ENCODE data around the gene VWA3B.

VWA3B gene

DNA sequence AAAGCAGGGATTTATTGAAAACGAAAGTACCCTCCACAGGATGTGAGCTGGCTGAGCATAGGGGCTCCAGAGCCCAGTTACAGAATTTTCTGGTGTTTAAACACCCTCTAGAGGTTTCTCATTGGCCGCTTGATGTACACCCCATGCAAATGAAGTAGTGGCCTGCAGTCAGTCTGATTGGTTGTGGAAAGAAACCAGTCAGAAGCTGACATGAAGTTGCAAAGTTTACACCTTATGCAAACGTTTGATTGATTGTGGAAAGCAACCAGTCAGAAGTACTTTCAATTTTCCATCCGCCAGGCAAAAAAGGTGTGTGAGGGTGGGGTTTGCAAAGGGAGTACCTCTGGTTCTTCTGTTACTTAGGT lies 62.3 kb downstream of the VWA3B start:
- Histone ChIP-seq H3K27ac (peak overlapping the region in 1 of 11 experiments; percentile 14; a peak in 2 of 22 replicates), H3K27me3 (no peaks in the 10 kb centered on the region), H3K4me3 (no peak overlapping the region), H4K20me1 (no peaks in the 10 kb centered on the region), H3K4me1 (peaks cover 0 to 13% (median 4%) of the 10 kb centered on the region in 10 experiments; a peak in 8 of 20 replicates), H3K9ac (no peak overlapping the region), H3K9me3 (replicated peaks in 1 of 11) (peaks cover 0 to 13% (median 0%) of the 10 kb centered on the region in 11 experiments; a peak in 4 of 22 replicates), H3K36me3 (no peaks in the 10 kb centered on the region), H3K4me2 (peak overlapping the region in 6 of 11 experiments; percentile 4 to 30 (median 8); a peak in 4 of 22 replicates)
- TF ChIP-seq Cebpa-rat (IDR thresholded peaks at IDR 0.05) = no peak

DNA sequence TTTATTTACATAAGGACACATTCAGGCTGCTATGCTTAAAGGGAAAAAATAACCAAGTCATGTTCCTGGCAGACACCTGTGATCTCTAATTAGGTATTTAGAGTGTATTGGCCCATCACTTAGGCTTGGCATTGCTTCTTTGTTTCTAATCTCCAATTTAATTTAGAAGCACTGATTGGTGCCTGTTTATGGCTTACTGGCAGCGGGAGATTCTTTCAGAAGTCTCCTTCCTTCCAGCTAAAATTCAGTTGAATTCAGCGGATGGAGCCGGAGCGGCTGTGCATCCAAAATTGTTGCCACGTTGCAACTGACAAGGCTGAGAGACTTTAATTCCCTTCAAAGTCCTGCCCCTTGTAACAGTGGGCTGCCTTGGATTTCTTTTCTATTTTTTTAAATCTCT lies 66.5 kb downstream of the VWA3B start:
- no peak overlapping the region for H3K9ac ChIP-seq
- peaks cover 0 to 13% (median 4%) of the 10 kb centered on the region in 10 experiments; a peak in 8 of 20 replicates for H3K4me1 ChIP-seq
- no peak overlapping the region for H3K4me2 ChIP-seq
- H3K9me3 ChIP-seq (replicated peaks in 1 of 11) = peaks cover 0 to 12% (median 0%) of the 10 kb centered on the region in 11 experiments; a peak in 4 of 22 replicates
- no peak overlapping the region for H3K4me3 ChIP-seq
- TF ChIP-seq Cebpa-rat (IDR thresholded peaks at IDR 0.05) = no peak
- no peak overlapping the region for H3K27ac ChIP-seq
- no peaks in the 10 kb centered on the region for H4K20me1 ChIP-seq
- H3K36me3 ChIP-seq = no peaks in the 10 kb centered on the region
- no peaks in the 10 kb centered on the region for H3K27me3 ChIP-seq

DNA sequence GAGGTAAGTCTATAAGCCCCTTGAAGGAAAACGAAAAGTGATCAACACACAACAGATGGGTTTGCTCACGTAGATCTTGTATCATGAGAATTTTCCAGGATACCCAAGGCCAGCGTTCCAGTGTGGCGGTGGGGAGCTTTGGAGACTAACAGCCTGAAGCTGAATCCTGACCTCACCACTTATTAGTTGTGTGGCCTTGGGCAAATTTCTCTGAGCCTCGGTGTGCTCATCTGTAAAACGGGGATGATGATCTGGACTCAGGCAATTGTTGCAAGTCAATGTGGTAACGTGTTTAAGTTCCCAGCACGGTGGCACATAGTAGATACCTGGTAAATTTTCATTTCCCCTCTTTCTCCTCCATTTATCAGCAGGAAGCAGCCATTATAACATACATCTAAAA lies 68.3 kb downstream of the VWA3B start:
- TF ChIP-seq Cebpa-rat (IDR thresholded peaks at IDR 0.05) = no peak
- no peak overlapping the region for H3K4me2 ChIP-seq
- H3K27ac ChIP-seq = no peak overlapping the region
- peaks cover 0 to 11% (median 2%) of the 10 kb centered on the region in 10 experiments; a peak in 6 of 20 replicates for H3K4me1 ChIP-seq
- no peaks in the 10 kb centered on the region for H3K36me3 ChIP-seq
- H3K27me3 ChIP-seq = no peaks in the 10 kb centered on the region
- H3K9me3 ChIP-seq (replicated peaks in 1 of 11) = no peaks in the 10 kb centered on the region
- no peak overlapping the region for H3K4me3 ChIP-seq
- H4K20me1 ChIP-seq = no peaks in the 10 kb centered on the region
- H3K9ac ChIP-seq = no peak overlapping the region

DNA sequence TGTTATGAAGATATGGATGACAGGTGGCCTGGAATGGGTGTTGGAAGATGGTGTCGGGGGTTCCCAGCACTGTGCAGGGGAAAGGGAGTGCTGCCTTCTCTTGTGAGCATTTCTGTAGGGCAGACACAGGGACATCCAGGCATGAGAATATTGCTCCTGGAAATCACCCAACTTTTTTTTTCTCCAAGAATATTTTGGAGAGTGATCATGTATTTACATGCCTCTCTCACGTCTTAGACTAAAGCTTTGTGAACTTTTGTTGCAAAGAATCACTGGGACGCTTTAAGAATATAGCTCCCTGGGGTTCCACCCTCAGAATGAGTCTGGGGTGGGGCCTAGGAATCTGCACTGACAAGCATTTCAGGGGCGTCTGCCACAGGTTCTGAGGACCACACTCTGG lies 68.7 kb downstream of the VWA3B start:
- Histone ChIP-seq H3K4me2 (no peak overlapping the region), H3K36me3 (no peaks in the 10 kb centered on the region), H3K27me3 (no peaks in the 10 kb centered on the region), H4K20me1 (no peaks in the 10 kb centered on the region), H3K4me3 (no peak overlapping the region), H3K9me3 (replicated peaks in 1 of 11) (no peaks in the 10 kb centered on the region), H3K4me1 (peaks cover 0 to 11% (median 2%) of the 10 kb centered on the region in 10 experiments; a peak in 6 of 20 replicates), H3K9ac (no peak overlapping the region), H3K27ac (no peak overlapping the region)
- TF ChIP-seq Cebpa-rat (IDR thresholded peaks at IDR 0.05) = no peak

DNA sequence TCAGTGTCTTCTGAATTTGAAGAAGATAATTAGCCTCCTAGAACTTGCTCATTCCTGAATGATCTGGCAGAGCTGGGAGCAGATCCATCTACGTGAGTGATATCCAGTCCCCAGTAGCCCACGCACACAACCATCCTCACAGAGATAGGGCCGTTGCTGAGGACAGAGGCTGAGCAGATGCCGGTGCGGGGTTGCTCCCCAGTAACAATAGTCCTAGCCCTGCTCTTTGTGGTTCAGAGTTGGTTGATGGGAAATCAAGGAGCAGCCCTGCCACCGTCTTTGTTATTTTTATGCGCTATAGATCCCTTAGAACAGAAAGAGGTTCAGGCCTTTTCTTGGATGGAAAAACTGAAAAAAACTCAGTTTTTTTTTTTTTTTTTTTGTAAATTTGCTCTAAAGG lies 69.3 kb downstream of the VWA3B start:
- H3K9ac ChIP-seq = no peak overlapping the region
- H3K27ac ChIP-seq = no peak overlapping the region

DNA sequence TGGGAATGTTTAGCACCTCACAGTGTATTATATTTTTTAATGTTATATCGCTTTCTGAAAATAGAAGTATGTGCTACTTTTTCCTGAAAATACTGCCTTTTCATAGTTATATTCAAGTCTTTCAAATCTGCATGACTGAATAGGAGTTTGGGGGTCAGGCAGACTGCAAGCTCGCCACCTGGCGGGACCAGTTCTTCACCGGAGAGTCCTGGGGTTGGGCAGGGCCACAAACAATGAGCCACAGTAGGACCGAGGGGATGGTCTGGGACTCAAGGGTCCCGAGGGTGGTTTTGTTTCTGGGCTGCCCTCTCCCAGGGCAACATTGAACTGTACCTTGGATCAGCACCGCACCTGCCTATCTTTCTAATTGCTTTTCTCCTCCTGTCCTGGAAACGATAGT lies 70.6 kb downstream of the VWA3B start:
- Histone ChIP-seq H4K20me1 (no peaks in the 10 kb centered on the region), H3K9ac (no peak overlapping the region), H3K9me3 (replicated peaks in 1 of 11) (no peaks in the 10 kb centered on the region), H3K27ac (no peak overlapping the region), H3K4me2 (no peak overlapping the region), H3K4me3 (no peak overlapping the region), H3K27me3 (no peaks in the 10 kb centered on the region), H3K4me1 (peaks cover 0 to 4% (median under 1%) of the 10 kb centered on the region in 10 experiments; a peak in 6 of 20 replicates), H3K36me3 (no peaks in the 10 kb centered on the region)
- no peak for TF ChIP-seq Cebpa-rat (IDR thresholded peaks at IDR 0.05)

More for the DNA sequence above, 69.3 kb downstream of the VWA3B start:
- TF ChIP-seq Cebpa-rat (IDR thresholded peaks at IDR 0.05) = no peak
- Histone ChIP-seq H3K36me3 (no peaks in the 10 kb centered on the region), H3K9me3 (replicated peaks in 1 of 11) (no peaks in the 10 kb centered on the region), H3K27me3 (no peaks in the 10 kb centered on the region), H3K4me1 (peaks cover 0 to 11% (median 2%) of the 10 kb centered on the region in 10 experiments; a peak in 6 of 20 replicates), H3K4me2 (no peak overlapping the region), H3K4me3 (no peak overlapping the region), H4K20me1 (no peaks in the 10 kb centered on the region)

DNA sequence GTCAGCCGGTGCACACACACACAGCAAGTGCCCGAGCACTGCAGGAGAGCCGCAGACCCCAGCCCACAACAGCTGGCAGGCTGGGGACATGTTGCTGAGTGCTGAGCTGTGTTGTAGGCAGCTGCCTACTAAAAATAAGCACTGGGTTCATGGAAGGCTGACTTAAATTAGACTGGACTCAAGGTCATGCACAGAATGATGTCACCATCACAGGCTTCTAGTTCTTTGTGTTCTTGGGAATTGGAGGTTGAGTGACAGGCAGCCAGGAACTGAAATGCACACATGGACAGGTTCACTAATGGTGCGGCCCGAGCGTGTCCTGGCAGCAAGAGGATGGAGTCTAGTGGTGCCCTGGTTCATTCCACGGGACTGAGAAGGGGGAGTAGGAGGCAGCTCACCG lies 71.3 kb downstream of the VWA3B start:
- Histone ChIP-seq H3K9me3 (replicated peaks in 1 of 11) (no peaks in the 10 kb centered on the region), H3K4me3 (no peak overlapping the region), H3K4me1 (no peaks in the 10 kb centered on the region), H3K36me3 (no peaks in the 10 kb centered on the region), H3K27me3 (no peaks in the 10 kb centered on the region), H4K20me1 (no peaks in the 10 kb centered on the region), H3K27ac (no peak overlapping the region), H3K4me2 (no peak overlapping the region), H3K9ac (no peak overlapping the region)
- no peak for TF ChIP-seq Cebpa-rat (IDR thresholded peaks at IDR 0.05)

DNA sequence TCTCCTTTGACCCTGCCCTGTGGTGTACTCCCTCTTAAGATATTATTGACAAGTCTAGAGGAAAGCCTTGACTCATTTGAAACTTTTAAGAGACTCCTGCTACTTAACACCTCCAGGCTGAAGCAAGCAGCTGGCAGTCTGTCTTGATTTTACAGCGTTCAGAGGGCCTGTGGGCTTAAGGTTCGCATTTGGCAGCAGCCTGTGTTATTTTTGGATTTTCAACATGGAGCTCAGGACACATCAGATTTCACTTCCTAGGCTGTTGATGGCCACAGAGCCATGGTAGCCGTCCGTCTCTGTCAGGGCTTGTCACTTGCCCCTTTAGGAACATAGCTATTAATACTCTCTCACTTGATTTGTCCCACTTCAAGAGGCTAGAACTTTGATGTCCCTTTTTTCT lies 73.6 kb downstream of the VWA3B start:
- H3K4me2 ChIP-seq = no peak overlapping the region
- no peaks in the 10 kb centered on the region for H3K27me3 ChIP-seq
- TF ChIP-seq Cebpa-rat (IDR thresholded peaks at IDR 0.05) = no peak
- no peaks in the 10 kb centered on the region for H4K20me1 ChIP-seq
- H3K36me3 ChIP-seq = no peaks in the 10 kb centered on the region
- no peaks in the 10 kb centered on the region for H3K9me3 ChIP-seq (replicated peaks in 1 of 11)
- no peak overlapping the region for H3K9ac ChIP-seq
- H3K27ac ChIP-seq = no peak overlapping the region
- no peaks in the 10 kb centered on the region for H3K4me1 ChIP-seq
- no peak overlapping the region for H3K4me3 ChIP-seq

DNA sequence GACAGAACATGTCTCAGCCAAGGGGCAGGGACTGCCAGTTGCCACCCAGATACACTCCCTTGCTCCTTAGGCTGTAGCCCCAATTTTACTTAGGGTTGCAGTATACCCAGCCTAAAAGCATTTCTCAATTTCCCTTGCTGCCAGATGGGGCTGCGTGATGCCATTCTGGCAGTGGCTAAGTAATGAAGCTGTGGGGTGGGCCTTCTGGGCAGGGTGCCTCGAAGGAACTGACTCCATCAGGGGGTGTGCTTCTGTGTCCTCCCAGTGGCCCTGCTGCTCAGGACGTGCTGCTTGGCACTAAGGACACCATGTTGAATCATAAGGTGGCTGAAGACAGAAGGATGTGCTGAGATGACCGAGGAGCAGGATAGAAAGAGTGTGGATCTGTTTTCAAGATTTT lies 74.2 kb downstream of the VWA3B start:
- Histone ChIP-seq H3K9me3 (replicated peaks in 1 of 11) (no peaks in the 10 kb centered on the region), H3K4me1 (no peaks in the 10 kb centered on the region), H3K9ac (no peak overlapping the region), H4K20me1 (no peaks in the 10 kb centered on the region), H3K4me2 (no peak overlapping the region), H3K27ac (no peak overlapping the region), H3K4me3 (no peak overlapping the region), H3K36me3 (no peaks in the 10 kb centered on the region), H3K27me3 (no peaks in the 10 kb centered on the region)
- TF ChIP-seq Cebpa-rat (IDR thresholded peaks at IDR 0.05) = no peak

DNA sequence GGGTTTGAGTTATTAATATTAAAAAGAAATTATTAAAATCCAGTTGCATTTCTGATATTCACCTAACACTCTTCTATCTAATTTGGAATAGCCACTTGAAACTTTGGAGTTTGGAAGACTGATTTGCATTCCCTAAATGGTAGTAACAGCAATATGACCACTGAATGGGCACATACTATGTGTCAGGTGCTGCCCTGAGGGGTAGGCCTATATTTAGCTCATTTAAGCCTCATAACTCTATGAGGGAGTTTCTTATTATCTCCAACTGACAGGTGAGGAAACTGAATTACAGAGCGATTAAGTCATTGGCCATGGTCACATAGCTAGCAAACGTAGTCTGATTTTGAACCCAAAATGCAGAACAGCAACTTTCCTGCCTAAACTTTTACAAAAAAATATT lies 77.3 kb downstream of the VWA3B start:
- no peaks in the 10 kb centered on the region for H4K20me1 ChIP-seq
- H3K36me3 ChIP-seq = no peaks in the 10 kb centered on the region
- H3K27me3 ChIP-seq = no peaks in the 10 kb centered on the region
- no peak overlapping the region for H3K9ac ChIP-seq
- H3K4me1 ChIP-seq = no peaks in the 10 kb centered on the region
- H3K27ac ChIP-seq = no peak overlapping the region
- no peaks in the 10 kb centered on the region for H3K9me3 ChIP-seq (replicated peaks in 1 of 11)
- H3K4me2 ChIP-seq = no peak overlapping the region
- no peak overlapping the region for H3K4me3 ChIP-seq
- no peak for TF ChIP-seq Cebpa-rat (IDR thresholded peaks at IDR 0.05)
